Hepatocyte (in vitro differentiated cells): ENCODE measurements around the gene CA11.

Source experiments
- CTCF ChIP-seq: fragments of 200-600 bp; sonication (generic); IDR thresholded peaks from 2 replicates; pipeline ENCODE4 v1.5.1; 2016; ENCODE audit warnings: antibody characterized with exemption, mild to moderate bottlenecking; ENCODE audit not compliant: poor library complexity
- EZH2 ChIP-seq: fragments of 200-600 bp; sonication (generic); IDR thresholded peaks from 2 replicates; pipeline ENCODE4 v1.6.1; 2016; ENCODE audit warnings: antibody characterized with exemption, mild to moderate bottlenecking, borderline replicate concordance

- TF ChIP-seq CTCF (no peak), EZH2 (no peak)
Observed at GRCh38 chr19:48689449-48689848, 43.5 kb upstream of the CA11 start.
